GM19455 (cell line): ENCODE data around the gene GOLGA7B.

Experiments used
- ATAC-seq: cut with Tn5 transposase; IDR thresholded peaks from one replicate; pipeline ENCODE4 v1.9.1; 2021; ENCODE audit not compliant: unreplicated experiment

Gene GOLGA7B

DNA sequence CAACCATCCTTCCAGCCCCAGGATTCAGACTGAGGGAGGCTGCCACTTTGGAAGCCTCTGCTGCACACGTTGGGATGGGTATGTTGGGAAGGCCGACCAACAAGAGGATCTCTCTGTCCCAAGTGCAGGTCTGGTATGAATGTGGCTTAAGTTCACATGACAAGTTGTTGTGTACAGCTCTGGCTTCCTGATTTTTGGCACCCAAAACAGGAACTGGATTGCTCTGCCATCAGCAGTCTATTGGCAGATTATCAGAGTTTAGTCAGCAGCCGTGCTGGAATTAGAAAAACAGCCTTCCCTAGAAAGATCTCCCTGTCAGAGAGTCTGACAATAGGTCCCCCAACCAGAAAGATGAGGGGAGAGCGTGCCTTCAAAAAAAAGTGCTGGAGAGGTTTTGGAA is 66.9 kb downstream of the GOLGA7B start:
- ATAC-seq = no peak

DNA sequence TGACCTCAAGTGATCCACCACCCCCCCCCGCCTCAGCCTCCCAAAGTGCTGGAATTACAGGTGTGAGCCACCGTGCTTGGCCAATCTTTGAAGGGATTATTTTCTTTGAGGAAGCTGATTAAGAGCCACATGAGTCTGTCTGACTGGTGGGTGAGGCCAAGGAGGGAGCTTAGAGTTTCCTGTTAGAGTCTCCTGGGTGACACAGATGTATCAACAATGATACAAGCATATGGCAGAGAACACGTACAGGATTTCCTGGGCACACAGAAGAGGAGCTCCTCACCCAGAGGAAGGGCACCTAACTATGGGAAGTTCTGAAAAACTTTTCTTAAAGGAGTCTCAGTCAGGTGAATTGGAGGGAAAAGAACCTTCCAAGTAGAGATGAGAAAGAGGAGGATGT is 69.4 kb downstream of the GOLGA7B start:
- ATAC-seq = no peak

DNA sequence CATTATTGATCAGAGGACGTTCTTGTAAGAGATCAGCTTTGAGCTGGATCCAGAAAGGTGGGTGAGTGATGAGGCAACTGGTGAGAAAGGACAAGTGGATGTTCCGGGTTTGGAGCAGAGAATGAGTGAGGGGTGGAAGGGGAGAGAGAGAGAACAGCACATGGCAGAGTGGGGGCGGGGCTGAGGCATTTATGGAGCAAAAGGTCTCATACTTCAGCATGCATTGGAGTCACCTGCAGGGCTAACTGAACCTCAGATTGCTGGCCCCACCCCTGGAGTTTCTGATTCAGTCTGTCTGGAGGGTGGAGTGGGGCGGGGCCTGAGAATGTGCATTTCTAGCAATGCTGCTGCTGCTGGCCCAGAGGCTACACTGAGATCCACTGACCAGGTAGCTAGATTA is 71.2 kb downstream of the GOLGA7B start:
- no peak for ATAC-seq
